ENCODE results near the gene LSM4.
A peak's percentile ranks its signal among the peaks of the same experiment; 100 is the strongest.

DNA sequence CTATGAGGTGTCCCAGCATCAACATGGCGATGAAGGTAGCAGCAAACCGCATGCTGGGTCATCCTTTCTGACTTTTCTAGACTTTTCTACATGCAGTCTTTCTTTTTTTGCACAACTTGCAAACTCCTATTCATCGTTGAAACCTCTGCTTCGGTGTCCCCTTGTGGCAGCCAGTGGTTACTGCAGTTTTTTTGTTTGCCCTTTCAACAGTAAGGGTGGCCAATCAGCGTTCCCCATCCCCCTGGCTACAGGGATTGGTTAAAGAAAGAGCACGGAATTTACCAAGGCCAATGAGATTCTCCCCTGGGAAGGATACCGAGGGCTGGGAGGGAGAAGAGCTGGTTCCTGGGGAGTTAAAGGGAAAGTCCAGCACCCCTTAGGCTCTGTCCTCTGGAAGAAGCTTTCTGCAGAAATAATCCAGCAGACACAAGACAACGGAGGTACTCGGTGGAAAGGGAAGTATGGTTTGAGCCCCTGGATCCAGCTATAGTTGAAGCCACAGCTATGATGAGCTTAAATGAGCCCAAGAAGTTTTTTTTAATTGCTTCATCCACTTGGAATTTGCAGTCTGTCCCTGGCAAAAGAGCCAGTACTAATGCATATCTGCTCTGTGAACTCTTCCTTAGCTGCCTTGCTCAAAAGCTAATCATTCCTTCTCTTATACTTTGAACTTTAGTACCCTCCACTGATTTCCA is 5.6 kb upstream of the LSM4 start:
- TF ChIP-seq, protein P1, sequence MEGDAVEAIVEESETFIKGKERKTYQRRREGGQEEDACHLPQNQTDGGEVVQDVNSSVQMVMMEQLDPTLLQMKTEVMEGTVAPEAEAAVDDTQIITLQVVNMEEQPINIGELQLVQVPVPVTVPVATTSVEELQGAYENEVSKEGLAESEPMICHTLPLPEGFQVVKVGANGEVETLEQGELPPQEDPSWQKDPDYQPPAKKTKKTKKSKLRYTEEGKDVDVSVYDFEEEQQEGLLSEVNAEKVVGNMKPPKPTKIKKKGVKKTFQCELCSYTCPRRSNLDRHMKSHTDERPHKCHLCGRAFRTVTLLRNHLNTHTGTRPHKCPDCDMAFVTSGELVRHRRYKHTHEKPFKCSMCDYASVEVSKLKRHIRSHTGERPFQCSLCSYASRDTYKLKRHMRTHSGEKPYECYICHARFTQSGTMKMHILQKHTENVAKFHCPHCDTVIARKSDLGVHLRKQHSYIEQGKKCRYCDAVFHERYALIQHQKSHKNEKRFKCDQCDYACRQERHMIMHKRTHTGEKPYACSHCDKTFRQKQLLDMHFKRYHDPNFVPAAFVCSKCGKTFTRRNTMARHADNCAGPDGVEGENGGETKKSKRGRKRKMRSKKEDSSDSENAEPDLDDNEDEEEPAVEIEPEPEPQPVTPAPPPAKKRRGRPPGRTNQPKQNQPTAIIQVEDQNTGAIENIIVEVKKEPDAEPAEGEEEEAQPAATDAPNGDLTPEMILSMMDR (IDR thresholded peaks at IDR 0.05 in 2 of 3, conservative IDR thresholded peaks at IDR 0.05 in 1 of 3; ENCODE audit: control insufficient read depth in 2 of 3, extremely low read depth in 1 of 3, insufficient read depth in 1 of 3, low read depth in 3 of 3, low read length in 3 of 3): peak; percentile 89 to 98 (median 95)
- no peak for TF ChIP-seq SIN3A (IDR thresholded peaks at IDR 0.05; ENCODE audit: low read depth, low read length)
- no peak for TF ChIP-seq CBFB (IDR thresholded peaks at IDR 0.05; ENCODE audit: low read depth)
- TF ChIP-seq MTA3 (IDR thresholded peaks at IDR 0.05; ENCODE audit: borderline replicate concordance, low read length): no peak
- TF ChIP-seq GABPA (IDR thresholded peaks at IDR 0.05; ENCODE audit: low read depth): no peak
- TF ChIP-seq, protein P2, sequence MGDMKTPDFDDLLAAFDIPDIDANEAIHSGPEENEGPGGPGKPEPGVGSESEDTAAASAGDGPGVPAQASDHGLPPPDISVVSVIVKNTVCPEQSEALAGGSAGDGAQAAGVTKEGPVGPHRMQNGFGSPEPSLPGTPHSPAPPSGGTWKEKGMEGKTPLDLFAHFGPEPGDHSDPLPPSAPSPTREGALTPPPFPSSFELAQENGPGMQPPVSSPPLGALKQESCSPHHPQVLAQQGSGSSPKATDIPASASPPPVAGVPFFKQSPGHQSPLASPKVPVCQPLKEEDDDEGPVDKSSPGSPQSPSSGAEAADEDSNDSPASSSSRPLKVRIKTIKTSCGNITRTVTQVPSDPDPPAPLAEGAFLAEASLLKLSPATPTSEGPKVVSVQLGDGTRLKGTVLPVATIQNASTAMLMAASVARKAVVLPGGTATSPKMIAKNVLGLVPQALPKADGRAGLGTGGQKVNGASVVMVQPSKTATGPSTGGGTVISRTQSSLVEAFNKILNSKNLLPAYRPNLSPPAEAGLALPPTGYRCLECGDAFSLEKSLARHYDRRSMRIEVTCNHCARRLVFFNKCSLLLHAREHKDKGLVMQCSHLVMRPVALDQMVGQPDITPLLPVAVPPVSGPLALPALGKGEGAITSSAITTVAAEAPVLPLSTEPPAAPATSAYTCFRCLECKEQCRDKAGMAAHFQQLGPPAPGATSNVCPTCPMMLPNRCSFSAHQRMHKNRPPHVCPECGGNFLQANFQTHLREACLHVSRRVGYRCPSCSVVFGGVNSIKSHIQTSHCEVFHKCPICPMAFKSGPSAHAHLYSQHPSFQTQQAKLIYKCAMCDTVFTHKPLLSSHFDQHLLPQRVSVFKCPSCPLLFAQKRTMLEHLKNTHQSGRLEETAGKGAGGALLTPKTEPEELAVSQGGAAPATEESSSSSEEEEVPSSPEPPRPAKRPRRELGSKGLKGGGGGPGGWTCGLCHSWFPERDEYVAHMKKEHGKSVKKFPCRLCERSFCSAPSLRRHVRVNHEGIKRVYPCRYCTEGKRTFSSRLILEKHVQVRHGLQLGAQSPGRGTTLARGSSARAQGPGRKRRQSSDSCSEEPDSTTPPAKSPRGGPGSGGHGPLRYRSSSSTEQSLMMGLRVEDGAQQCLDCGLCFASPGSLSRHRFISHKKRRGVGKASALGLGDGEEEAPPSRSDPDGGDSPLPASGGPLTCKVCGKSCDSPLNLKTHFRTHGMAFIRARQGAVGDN (IDR thresholded peaks at IDR 0.05): no peak
- no peak for TF ChIP-seq POLR2A (IDR thresholded peaks at IDR 0.05; ENCODE audit: low read depth, low read length)
- no peak for TF ChIP-seq RCOR1 (conservative IDR thresholded peaks at IDR 0.05; ENCODE audit: low read depth, low read length)
- TF ChIP-seq ZNF274 (IDR thresholded peaks at IDR 0.05; ENCODE audit: insufficient read depth, insufficient read length): no peak
